Left cardiac atrium (tissue), 4 donors: ENCODE results near the gene LHPP. TPM values are rescaled to one million over a fixed set of nuclear protein-coding genes. Genes with fewer than 3 reads are reported as not detected.

Experiments
- ATAC-seq, 2 donors: fragments of 200-7000 bp; cut with Tn5 transposase; one replicate each; pipeline ENCODE4 v1.9.1; 2020; ENCODE audit warnings: mild to moderate bottlenecking in 2 of 2, moderate library complexity in 2 of 2
- DNase-seq: peaks from one replicate; pipeline ENCODE4 v3.0.0-alpha.2; 2020
- intact Hi-C, 2 donors: fragments of 100-400 bp; cut with DNase I; formaldehyde crosslinking; loops; one replicate each; pipeline versions ENCODE4 v1.14.1 to v1.15.1; 2022 to 2023
- total RNA-seq, 2 donors: library from RNA; stranded (reverse); fragmentation: NEBNext Ultra II Directional; extraction: Animal tissue kit (Norgen Biotek cat#: 25700); gene quantifications; one replicate each; pipeline ENCODE4 v1.2.1, GENCODE V29; 2021
- donor health status: DM: no; HTN: yes; CAD: no.
- donor health status: DM: no; HTN: yes; CAD: no; lungs with severe emphysema.
- donor health status: DM: yes; HTN: yes; CAD: no.
- donor health status: Dilated cardiomyopathy.

Gene LHPP
- total RNA-seq, 2 donors from 2014 or later: 11.6 to 16.4 TPM

- intact Hi-C loops: no loop called here
- ATAC-seq: no peak
- no peak for DNase-seq
Observed at GRCh38 chr10:124636271-124636995, 174.8 kb downstream of the LHPP start.

- intact Hi-C loops: no loop called here
- ATAC-seq (no peak), DNase-seq (no peak)
Observed at GRCh38 chr10:124637091-124637700, 175.6 kb downstream of the LHPP start.

GRCh38 chr10:124637746-124638145 lies 176.1 kb downstream of the LHPP start:
- intact Hi-C loops: no loop called here
- ATAC-seq (no peak), DNase-seq (no peak)

GRCh38 chr10:124639206-124639605 lies 177.6 kb downstream of the LHPP start:
- ATAC-seq: no peak
- intact Hi-C loops: no loop called here
- DNase-seq: no peak

- DNase-seq (no peak), ATAC-seq (no peak)
- intact Hi-C loops: loop anchor here in 1 of 2 donors (5.0 kb wide), 1 partner anchor 38 kb away; no protein-coding TSS in a partner anchor
Observed at GRCh38 chr10:124639646-124640045, 178.0 kb downstream of the LHPP start.

- no peak for ATAC-seq
- no peak for DNase-seq
- intact Hi-C loops: loop anchor here in 1 of 2 donors (5.0 kb wide), 1 partner anchor 37 kb away; no protein-coding TSS in a partner anchor
Observed at GRCh38 chr10:124640056-124640455, 178.4 kb downstream of the LHPP start.

- ATAC-seq (peak; percentile 12 to 33), DNase-seq (no peak)
- intact Hi-C loops: loop anchor here in 1 of 2 donors (5.0 kb wide), 1 partner anchor 37 kb away; no protein-coding TSS in a partner anchor
Observed at GRCh38 chr10:124640538-124641231, 179.1 kb downstream of the LHPP start.

GRCh38 chr10:124641282-124642087 lies 179.9 kb downstream of the LHPP start:
- peak; percentile 78 to 80 for ATAC-seq

GRCh38 chr10:124642088-124642710 lies 180.6 kb downstream of the LHPP start:
- intact Hi-C loops: loop anchor here in 1 of 2 donors (5.0 kb wide), 1 partner anchor 35 kb away; no protein-coding TSS in a partner anchor
- peak; percentile 73 for DNase-seq
- ATAC-seq: peak; percentile 44 to 49

More at GRCh38 chr10:124641282-124642087, 179.9 kb downstream of the LHPP start:
- intact Hi-C loops: loop anchor here in 1 of 2 donors (5.0 kb wide), 1 partner anchor 36 kb away; no protein-coding TSS in a partner anchor
- DNase-seq: peak; percentile 71

GRCh38 chr10:124643330-124644009 lies 181.8 kb downstream of the LHPP start:
- ATAC-seq: no peak
- intact Hi-C loops: loop anchor here in 1 of 2 donors (5.0 kb wide), 1 partner anchor 34 kb away; no protein-coding TSS in a partner anchor
- DNase-seq: no peak

- ATAC-seq: no peak
- no peak for DNase-seq
- intact Hi-C loops: loop anchor here in 1 of 2 donors (5.0 kb wide), 1 partner anchor 33 kb away; no protein-coding TSS in a partner anchor
Observed at GRCh38 chr10:124644236-124644635, 182.6 kb downstream of the LHPP start.

GRCh38 chr10:124644771-124645415 lies 183.3 kb downstream of the LHPP start:
- ATAC-seq (no peak), DNase-seq (no peak)
- intact Hi-C loops: loop anchor here in 1 of 2 donors (5.0 kb wide), 1 partner anchor 32 kb away; no protein-coding TSS in a partner anchor

- DNase-seq: no peak
- intact Hi-C loops: no loop called here
- no peak for ATAC-seq
Observed at GRCh38 chr10:124645467-124646095, 184.0 kb downstream of the LHPP start.

- ATAC-seq (peak; percentile 36 to 62), DNase-seq (peak; percentile 93)
- intact Hi-C loops: no loop called here
Observed at GRCh38 chr10:124646483-124647352, 185.1 kb downstream of the LHPP start.

GRCh38 chr10:124647421-124648130 lies 186.0 kb downstream of the LHPP start:
- intact Hi-C loops: no loop called here
- peak; percentile 80 for DNase-seq
- peak; percentile 38 to 73 for ATAC-seq
